HepG2 (cell line): Measurements from ENCODE around the gene NSMCE1. TPM values are rescaled to one million over a fixed set of nuclear protein-coding genes. Genes with fewer than 3 reads are reported as not detected.
A peak's percentile ranks its signal among the peaks of the same experiment; 100 is the strongest.

Experiments used
- ADNP ChIP-seq: sonication (generic); formaldehyde crosslinking; IDR thresholded peaks from 2 replicates; pipeline ENCODE4 v1.4.0; 2020; ENCODE audit warnings: missing genetic modification reagents
- ARID2 ChIP-seq: sonication (generic); formaldehyde crosslinking; IDR thresholded peaks from 2 replicates; pipeline ENCODE4 v1.8.1; 2022; ENCODE audit warnings: mild to moderate bottlenecking, missing genetic modification reagents, borderline replicate concordance
- CREB1 ChIP-seq, 2 experiments: fragments of 450-650 bp in 1 of 2; IDR thresholded peaks; 2 replicates each; pipeline ENCODE4 v1.6.1; 2016 to 2017; ENCODE audit warnings: control low read depth in 1 of 2, mild to moderate bottlenecking in 1 of 2, missing compliant biosample characterization in 1 of 2, missing genetic modification characterization in 1 of 2
- EED ChIP-seq: sonication (generic); formaldehyde crosslinking; IDR thresholded peaks from 2 replicates; pipeline ENCODE4 v1.5.0; 2020; ENCODE audit warnings: mild to moderate bottlenecking, missing genetic modification reagents
- ETV5 ChIP-seq: IDR thresholded peaks from 2 replicates; pipeline ENCODE4 v1.6.1; 2018; ENCODE audit warnings: missing biosample characterization, missing genetic modification reagents, inconsistent platforms, borderline replicate concordance
- GATAD2A ChIP-seq: IDR thresholded peaks from 2 replicates; pipeline ENCODE4 v1.6.1; 2016
- KAT8 ChIP-seq: IDR thresholded peaks from 2 replicates; pipeline ENCODE4 v1.6.1; 2016; ENCODE audit warnings: missing genetic modification reagents, missing compliant biosample characterization
- NBN ChIP-seq: fragments of 450-650 bp; conservative IDR thresholded peaks from 2 replicates; pipeline ENCODE4 v1.6.1; 2017
- NFRKB ChIP-seq: fragments of 450-650 bp; IDR thresholded peaks from 2 replicates; pipeline ENCODE4 v1.6.1; 2017
- NR2F2 ChIP-seq: IDR thresholded peaks from 2 replicates; pipeline ENCODE4 v1.6.1; 2012; ENCODE audit warnings: low read depth, inconsistent platforms, borderline replicate concordance
- PRDM15 ChIP-seq: sonication (generic); formaldehyde crosslinking; IDR thresholded peaks from 2 replicates; pipeline ENCODE4 v1.4.0; 2020; ENCODE audit warnings: missing genetic modification reagents
- RAD51 ChIP-seq: fragments of 450-650 bp; IDR thresholded peaks from 2 replicates; pipeline ENCODE4 v1.6.1; 2016; ENCODE audit warnings: borderline replicate concordance
- RCOR2 ChIP-seq: IDR thresholded peaks from 2 replicates; pipeline ENCODE4 v1.6.1; 2016; ENCODE audit warnings: missing biosample characterization, missing genetic modification reagents
- ZFP36 ChIP-seq: fragments of 150-350 bp; IDR thresholded peaks from 2 replicates; pipeline ENCODE4 v1.6.1; 2018; ENCODE audit warnings: borderline replicate concordance, low read length, low read depth; ENCODE audit not compliant: partially characterized antibody
- ZFY ChIP-seq: sonication (generic); formaldehyde crosslinking; IDR thresholded peaks from 2 replicates; pipeline ENCODE4 v1.4.0; 2020; ENCODE audit warnings: missing genetic modification reagents
- ZMYM3 ChIP-seq: sonication (generic); formaldehyde crosslinking; IDR thresholded peaks from 2 replicates; pipeline ENCODE4 v1.5.1; 2020; ENCODE audit warnings: mild to moderate bottlenecking, missing genetic modification reagents
- ZNF143 ChIP-seq: sonication (generic); formaldehyde crosslinking; IDR thresholded peaks from 2 replicates; pipeline ENCODE4 v1.4.0; 2020; ENCODE audit warnings: missing genetic modification reagents
- ZNF234 ChIP-seq: sonication (generic); formaldehyde crosslinking; conservative IDR thresholded peaks from 2 replicates; pipeline ENCODE4 v1.5.1; 2020; ENCODE audit warnings: mild to moderate bottlenecking, missing genetic modification reagents
- ZNF292 ChIP-seq: sonication (generic); formaldehyde crosslinking; IDR thresholded peaks from 2 replicates; pipeline ENCODE4 v1.8.1; 2022; ENCODE audit warnings: mild to moderate bottlenecking, low read depth, missing genetic modification reagents, borderline replicate concordance
- ZNF552 ChIP-seq: sonication (generic); formaldehyde crosslinking; IDR thresholded peaks from 2 replicates; pipeline ENCODE4 v1.9.0; 2022; ENCODE audit warnings: missing genetic modification reagents, mild to moderate bottlenecking, borderline replicate concordance
- ZNF746 ChIP-seq: sonication (generic); formaldehyde crosslinking; IDR thresholded peaks from 2 replicates; pipeline ENCODE4 v1.8.0; 2022; ENCODE audit warnings: mild to moderate bottlenecking, missing genetic modification reagents
- polyA plus RNA-seq, 8 experiments: library from polyadenylated mRNA; depleted of rRNA in 3 of 8; stranded (reverse) in 7 of 8; unstranded in 1 of 8; fragments of >200 nt; fragmentation: Illumina TruSeq in 4 of 8; extraction: Trizol in 4 of 8; gene quantifications; 2 replicates each; pipeline versions ENCODE4 v1.2.1 to v1.2.3, GENCODE V29; 2011 to 2016; ENCODE audit warnings: low read depth in 4 of 8, missing spikeins in 1 of 8, mixed read lengths in 1 of 8; ENCODE audit not compliant: insufficient read depth in 1 of 8
- total RNA-seq, 5 experiments: library from RNA; depleted of rRNA; stranded (reverse); fragments of >200 nt; fragmentation: Illumina TruSeq; extraction: Trizol; gene quantifications; 2 replicates each; pipeline ENCODE4 v1.2.3, GENCODE V29; 2016; ENCODE audit warnings: low read depth in 1 of 5
- TF ChIP-seq, protein P1 (sequence below), 2 experiments: sonication (generic) in 1 of 2; formaldehyde crosslinking in 1 of 2; IDR thresholded peaks; 2 replicates each; pipeline versions ENCODE4 v1.4.0 to v1.6.1; 2016 to 2020; ENCODE audit warnings: borderline replicate concordance in 1 of 2, low read depth in 1 of 2, mild to moderate bottlenecking in 1 of 2, missing genetic modification reagents in 1 of 2
- TF ChIP-seq, protein P2 (sequence below): sonication (generic); formaldehyde crosslinking; IDR thresholded peaks from 2 replicates; pipeline ENCODE4 v1.4.0; 2020; ENCODE audit warnings: low read depth, mild to moderate bottlenecking, missing genetic modification reagents

The NSMCE1 gene
- total and polyA plus RNA-seq, 2 of the 13 experiments (the other 11 are each of a cell fraction or from before 2014, with no cell fraction given): 42.7 to 52.9 TPM

- TF ChIP-seq, protein P1, sequence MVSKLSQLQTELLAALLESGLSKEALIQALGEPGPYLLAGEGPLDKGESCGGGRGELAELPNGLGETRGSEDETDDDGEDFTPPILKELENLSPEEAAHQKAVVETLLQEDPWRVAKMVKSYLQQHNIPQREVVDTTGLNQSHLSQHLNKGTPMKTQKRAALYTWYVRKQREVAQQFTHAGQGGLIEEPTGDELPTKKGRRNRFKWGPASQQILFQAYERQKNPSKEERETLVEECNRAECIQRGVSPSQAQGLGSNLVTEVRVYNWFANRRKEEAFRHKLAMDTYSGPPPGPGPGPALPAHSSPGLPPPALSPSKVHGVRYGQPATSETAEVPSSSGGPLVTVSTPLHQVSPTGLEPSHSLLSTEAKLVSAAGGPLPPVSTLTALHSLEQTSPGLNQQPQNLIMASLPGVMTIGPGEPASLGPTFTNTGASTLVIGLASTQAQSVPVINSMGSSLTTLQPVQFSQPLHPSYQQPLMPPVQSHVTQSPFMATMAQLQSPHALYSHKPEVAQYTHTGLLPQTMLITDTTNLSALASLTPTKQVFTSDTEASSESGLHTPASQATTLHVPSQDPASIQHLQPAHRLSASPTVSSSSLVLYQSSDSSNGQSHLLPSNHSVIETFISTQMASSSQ (IDR thresholded peaks at IDR 0.05; ENCODE audit: low read depth): no peak
- TF ChIP-seq, protein P1 (CRISPR knock-in tag; IDR thresholded peaks at IDR 0.05; ENCODE audit: borderline replicate concordance): 0 out of 2 replicates have a peak, but pooled peaks have one; percentile 24
- TF ChIP-seq ZFY (CRISPR knock-in tag): no peak
- TF ChIP-seq ARID2: no peak
- no peak for TF ChIP-seq RAD51
- 0 out of 2 replicates have a peak, but pooled peaks have one; percentile 4 for TF ChIP-seq ZNF552 (CRISPR knock-in tag)
- TF ChIP-seq ZNF292 (CRISPR knock-in tag): peak; percentile 13; the same call in 1 of the 2 replicates
- TF ChIP-seq GATAD2A: peak; percentile 50
- TF ChIP-seq ZNF143 (CRISPR knock-in tag): no peak
- TF ChIP-seq NBN: no peak
- TF ChIP-seq ADNP: peak; percentile 76; the same call in 1 of the 2 replicates
- no peak for TF ChIP-seq NFRKB
- peak; percentile 95 for TF ChIP-seq ZMYM3 (CRISPR knock-in tag)
- TF ChIP-seq PRDM15 (CRISPR knock-in tag): peak; percentile 79; the same call in 1 of the 2 replicates
- TF ChIP-seq, protein P2, sequence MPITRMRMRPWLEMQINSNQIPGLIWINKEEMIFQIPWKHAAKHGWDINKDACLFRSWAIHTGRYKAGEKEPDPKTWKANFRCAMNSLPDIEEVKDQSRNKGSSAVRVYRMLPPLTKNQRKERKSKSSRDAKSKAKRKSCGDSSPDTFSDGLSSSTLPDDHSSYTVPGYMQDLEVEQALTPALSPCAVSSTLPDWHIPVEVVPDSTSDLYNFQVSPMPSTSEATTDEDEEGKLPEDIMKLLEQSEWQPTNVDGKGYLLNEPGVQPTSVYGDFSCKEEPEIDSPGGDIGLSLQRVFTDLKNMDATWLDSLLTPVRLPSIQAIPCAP: 0 out of 2 replicates have a peak, but pooled peaks have one; percentile 24
- TF ChIP-seq ETV5 (CRISPR knock-in tag): peak; percentile 76; the same call in 1 of the 2 replicates
- no peak for TF ChIP-seq EED (CRISPR knock-in tag)
- 0 out of 2 replicates have a peak, but pooled peaks have one; percentile 65 for TF ChIP-seq ZNF746 (CRISPR knock-in tag)
- TF ChIP-seq KAT8 (CRISPR knock-in tag): 0 out of 2 replicates have a peak, but pooled peaks have one; percentile 26
- TF ChIP-seq NR2F2: 0 out of 2 replicates have a peak, but pooled peaks have one; percentile 32
- 0 out of 2 replicates have a peak, but pooled peaks have one; percentile 30 for TF ChIP-seq RCOR2
- peak; percentile 95 for TF ChIP-seq ZFP36
- TF ChIP-seq ZNF234: no peak
- peak; percentile 43; the same call in 1 of the 2 replicates for TF ChIP-seq CREB1 (IDR thresholded peaks at IDR 0.05)
- peak; percentile 48; the same call in 1 of the 2 replicates for TF ChIP-seq CREB1 (CRISPR knock-in tag; IDR thresholded peaks at IDR 0.05)
Observed at GRCh38 chr16:27311897-27312303, 43.3 kb upstream of the NSMCE1 start (continued).
